Adrenal gland (tissue), 19 donors: ENCODE data around the gene KMT5C. TPM values are rescaled to one million over a fixed set of nuclear protein-coding genes. Genes with fewer than 3 reads are reported as not detected.

Source experiments
- DNase-seq, 7 donors: peaks; one replicate each; pipeline ENCODE4 v3.0.0-alpha.2; 2019 to 2020
- H3K27ac ChIP-seq, 5 donors: fragments of 200-600 bp; sonication (generic) in 4 of 5; 1 replicate in 3 of 5; 2 replicates in 2 of 5; pipeline versions ENCODE4 v1.5.1 to v1.8.0; 2016 to 2020; ENCODE audit warnings: mild to moderate bottlenecking in 1 of 5
- H3K27me3 ChIP-seq: fragments of 200-600 bp; 2 replicates; pipeline ENCODE4 v1.8.0; 2021
- H3K36me3 ChIP-seq, 2 donors: fragments of 200-600 bp; replicated peaks in 1 of 2; 1 replicate in 1 of 2; 2 replicates in 1 of 2; pipeline versions ENCODE4 v1.5.1 to v1.8.0; 2018 to 2022
- H3K4me1 ChIP-seq, 2 donors: fragments of 200-600 bp; replicated peaks in 1 of 2; 1 replicate in 1 of 2; 2 replicates in 1 of 2; pipeline versions ENCODE4 v1.5.1 to v1.8.0; 2018 to 2021
- H3K4me3 ChIP-seq, 4 donors: fragments of 200-600 bp; sonication (generic) in 3 of 4; one replicate each; pipeline ENCODE4 v1.5.1; 2016 to 2018
- H3K9me3 ChIP-seq, 3 donors: fragments of 200-600 bp; sonication (generic) in 1 of 3; replicated peaks in 1 of 3; 1 replicate in 2 of 3; 2 replicates in 1 of 3; pipeline versions ENCODE4 v1.5.1 to v1.8.0; 2016 to 2021
- CTCF ChIP-seq, 6 experiments: fragments of 450-650 bp in 4 of 6; fragments of 200-600 bp in 2 of 6; sonication (generic) in 1 of 6; IDR thresholded peaks; 1 replicate in 5 of 6; 2 replicates in 1 of 6; pipeline versions ENCODE4 v1.5.1 to v1.8.0; 2016 to 2021; ENCODE audit warnings: antibody characterized with exemption in 6 of 6, mild to moderate bottlenecking in 2 of 6, moderate library complexity in 1 of 6
- POLR2A ChIP-seq, 2 donors: fragments of 450-650 bp; IDR thresholded peaks; one replicate each; pipeline ENCODE4 v1.6.1; 2017; ENCODE audit warnings: antibody characterized with exemption in 2 of 2, mild to moderate bottlenecking in 2 of 2, moderate library complexity in 1 of 2
- WGBS, 4 donors: extraction: QIAGEN DNeasy Blood & Tissue Kit in 2 of 4; methylation state at CpG; one replicate each; pipeline versions ENCODE4 v1.1.5 to v1.1.7; 2013 to 2017; 5-methylcytosine and 5-hydroxymethylcytosine counted together
- intact Hi-C, 2 donors: fragments of 100-400 bp; cut with DNase I; formaldehyde crosslinking; loops; one replicate each; pipeline versions ENCODE4 v1.14.1 to v1.15.0; 2022 to 2023
- long read RNA-seq, 10 donors: library from polyadenylated mRNA in 3 of 10; unstranded in 2 of 10; stranded (forward) in 1 of 10; transcript quantifications; one replicate each; pipeline ENCODE4 v2.0.0 and lab custom pipeline, GENCODE V29; 2021 to 2026
- polyA plus RNA-seq, 3 donors: library from polyadenylated mRNA; stranded (reverse); fragments of 200-250 nt in 2 of 3; fragments of 350-450 nt in 1 of 3; fragmentation: Illumina TruSeq in 1 of 3; extraction: RNeasy Lipid Tissue Mini Kit (QIAGEN cat#74804) in 1 of 3; gene quantifications; one replicate each; pipeline ENCODE4 v1.2.3, GENCODE V29; 2013 to 2014
- total RNA-seq, 9 donors: library from RNA; depleted of rRNA in 4 of 9; stranded (reverse); fragments of >200 nt in 4 of 9; fragments of 120-200 nt in 1 of 9; fragmentation: NEBNext Ultra II Directional in 1 of 9; extraction: Animal tissue kit (Norgen Biotek cat#: 25700) in 1 of 9; gene quantifications; one replicate each; pipeline versions ENCODE4 v1.1.0 to v1.2.4, GENCODE V29; 2013 to 2023
- donor health status: healthy with polysubstance abuse.
- donor health status: Bipolar disorder and iron deficiency.
- donor health status: DM: yes; HTN: yes; CAD: no.
- donor health status: DM: no; HTN: no; CAD: no.
- donor health status: DM: no; HTN: no; CAD: no.
- donor health status: DM: yes; HTN: yes; CAD: no.

KMT5C gene
- total RNA-seq: 10 to 100 TPM in 6 of 9 donors, 1 to 10 TPM in 3; 3.9 to 38.3 (median 14.9) TPM
- polyA plus RNA-seq: 10 to 100 TPM in 2 of 3 donors, 1 to 10 TPM in 1; 1.4 to 56.7 (median 30.3) TPM
- long read RNA-seq, donor 1: 0 reads
- long read RNA-seq, donor 2, partial matches to known transcripts: 0 of 1 reads
- long read RNA-seq, donor 2, other reads (novel, unspliced or antisense): 0 of 1 reads
- long read RNA-seq, donor 3, partial matches to known transcripts: 0 of 1 reads
- long read RNA-seq, donor 3, other reads (novel, unspliced or antisense): 0 of 1 reads
- long read RNA-seq, donor 4: 0 reads
- long read RNA-seq, donor 5, partial matches to known transcripts: 0 of 10 reads
- long read RNA-seq, donor 5, other reads (novel, unspliced or antisense): 7 of 10 reads
- long read RNA-seq, donor 6, partial matches to known transcripts: 0 of 1 reads
- long read RNA-seq, donor 6, other reads (novel, unspliced or antisense): 1 of 1 reads
- long read RNA-seq, donor 7, partial matches to known transcripts: 0 of 4 reads
- long read RNA-seq, donor 7, other reads (novel, unspliced or antisense): 0 of 4 reads
- long read RNA-seq, donor 8, partial matches to known transcripts: 0 of 3 reads
- long read RNA-seq, donor 8, other reads (novel, unspliced or antisense): 0 of 3 reads
- long read RNA-seq, donor 9, partial matches to known transcripts: 0 of 1 reads
- long read RNA-seq, donor 9, other reads (novel, unspliced or antisense): 0 of 1 reads
- long read RNA-seq, donor 10, partial matches to known transcripts: 0 of 1 reads
- long read RNA-seq, donor 10, other reads (novel, unspliced or antisense): 0 of 1 reads

GRCh38 chr19:55339105-55339888 lies at the start of gene KMT5C:
TSS of gene KMT5C (plus strand) at chr19:55339876. CDS start at chr19:55341937, 2,061 bp downstream.
- WGBS, 4 donors: 0 to 1% (median 0%) methylated on average over 24 to 63 of the region's 63 CpGs
- TF ChIP-seq POLR2A (IDR thresholded peaks at IDR 0.05) (peak in 1 of 2 donors; percentile 96), CTCF (IDR thresholded peaks at IDR 0.05) (peak in 5 of 6 experiments; percentile 37 to 66 (median 53))
- no peaks in the 10 kb centered on the region for H3K27me3 ChIP-seq
- intact Hi-C loops: no loop called here
- H3K4me3 ChIP-seq: peak within 1 kb of the TSS; percentile 54 to 83 (median 68)
- peak; percentile 100 for DNase-seq
- peaks cover 14 to 15% of the 10 kb centered on the region in 2 donors for H3K4me1 ChIP-seq
- peaks cover 0 to 21% of the 10 kb centered on the region in 2 donors for H3K36me3 ChIP-seq
- H3K9me3 ChIP-seq: no peaks in the 10 kb centered on the region
- H3K27ac ChIP-seq: peak within 1 kb of the TSS; percentile 44 to 97 (median 74)

GRCh38 chr19:55297267-55297666 lies 42.4 kb upstream of the KMT5C start:
- Histone ChIP-seq H3K27me3 (no peaks in the 10 kb centered on the region), H3K36me3 (no peaks in the 10 kb centered on the region), H3K9me3 (no peaks in the 10 kb centered on the region), H3K4me3 (no peak overlapping the region), H3K27ac (no peak overlapping the region), H3K4me1 (peaks cover 0 to 9% of the 10 kb centered on the region in 2 donors)
- TF ChIP-seq CTCF (IDR thresholded peaks at IDR 0.05) (no peak), POLR2A (IDR thresholded peaks at IDR 0.05) (no peak)
- no peak for DNase-seq
- 85 to 93% (median 92%) methylated on average over 8 to 10 of the region's 10 CpGs for WGBS, 4 donors
- intact Hi-C loops: loop anchor here in 1 of 2 donors (10.0 kb wide), 1 partner anchor 118 kb away; no protein-coding TSS in a partner anchor

- 90 to 93% (median 91%) methylated on average over 6 to 10 of the region's 10 CpGs for WGBS, 4 donors
- no peak overlapping the region for H3K27ac ChIP-seq
- H3K4me3 ChIP-seq: no peak overlapping the region
- no peaks in the 10 kb centered on the region for H3K27me3 ChIP-seq
- TF ChIP-seq CTCF (IDR thresholded peaks at IDR 0.05) (no peak), POLR2A (IDR thresholded peaks at IDR 0.05) (no peak)
- intact Hi-C loops: loop anchor here (5.0 to 10.0 kb wide), 2 partner anchors 82 to 115 kb away; partner anchors contain the start of gene TMEM238 (in 1 of the 2)
- peaks cover 0 to 12% of the 10 kb centered on the region in 2 donors for H3K36me3 ChIP-seq
- no peak for DNase-seq
- peaks cover 0 to 9% of the 10 kb centered on the region in 2 donors for H3K4me1 ChIP-seq
- no peaks in the 10 kb centered on the region for H3K9me3 ChIP-seq
Observed at GRCh38 chr19:55299991-55300390, 39.7 kb upstream of the KMT5C start.
